NB4 (cell line): Measurements from ENCODE around the gene DNAJC12.

Experiments
- DNase-seq: peaks from one replicate; pipeline ENCODE4 v3.0.0; 2010; ENCODE audit warnings: low read depth
- H3K4me3 ChIP-seq: one replicate; pipeline ENCODE4 v1.5.1; 2011; ENCODE audit warnings: mild to moderate bottlenecking, low read depth, low read length, moderate library complexity
- CTCF ChIP-seq: IDR thresholded peaks from one replicate; pipeline ENCODE4 v1.5.1; 2012; ENCODE audit warnings: low read depth, low read length
- MAX ChIP-seq: IDR thresholded peaks from 2 replicates; pipeline ENCODE4 v1.6.1; 2011; ENCODE audit warnings: low read depth, low read length
- MYC ChIP-seq: IDR thresholded peaks from 2 replicates; pipeline ENCODE4 v1.6.1; 2011; ENCODE audit warnings: low read depth, low read length
- POLR2A ChIP-seq: IDR thresholded peaks from 2 replicates; pipeline ENCODE4 v1.6.1; 2011; ENCODE audit warnings: mild to moderate bottlenecking; ENCODE audit not compliant: insufficient read length; ENCODE audit errors: extremely low read depth

DNAJC12 gene

GRCh38 chr10:67875340-67876238, 37.6 kb upstream of the DNAJC12 start:
- H3K4me3 ChIP-seq = no peak overlapping the region
- no peak for DNase-seq
- TF ChIP-seq POLR2A (no peak), MAX (no peak), MYC (no peak), CTCF (no peak)

- no peak overlapping the region for H3K4me3 ChIP-seq
- TF ChIP-seq POLR2A (no peak), MAX (no peak), MYC (no peak), CTCF (no peak)
These were observed 32.0 kb upstream of the DNAJC12 start for GRCh38 chr10:67869996-67870395.

GRCh38 chr10:67868132-67868531, 30.1 kb upstream of the DNAJC12 start:
- DNase-seq = no peak
- TF ChIP-seq MYC = no peak
- no peak for TF ChIP-seq MAX
- no peak overlapping the region for H3K4me3 ChIP-seq

More at GRCh38 chr10:67869996-67870395, 32.0 kb upstream of the DNAJC12 start:
- DNase-seq = no peak

GRCh38 chr10:67864607-67865371, 26.8 kb upstream of the DNAJC12 start:
- no peak for TF ChIP-seq CTCF
- DNase-seq = no peak
- H3K4me3 ChIP-seq = no peak overlapping the region

GRCh38 chr10:67863094-67863493, 25.1 kb upstream of the DNAJC12 start:
- no peak for DNase-seq
- no peak overlapping the region for H3K4me3 ChIP-seq
- TF ChIP-seq POLR2A (no peak), CTCF (no peak), MYC (no peak), MAX (no peak)

GRCh38 chr10:67861750-67862432, 23.9 kb upstream of the DNAJC12 start:
- TF ChIP-seq POLR2A (no peak), MYC (no peak), CTCF (no peak), MAX (no peak)
- H3K4me3 ChIP-seq = no peak overlapping the region
- no peak for DNase-seq
